Right lobe of liver (tissue), 6 donors: ENCODE measurements around the gene USP11. TPM values are rescaled to one million over a fixed set of nuclear protein-coding genes. Genes with fewer than 3 reads are reported as not detected.

Experiments
- ATAC-seq, 4 donors: fragments of 200-7000 bp; cut with Tn5 transposase; one replicate each; pipeline ENCODE4 v1.9.1; 2020; ENCODE audit warnings: mild to moderate bottlenecking in 4 of 4, moderate library complexity in 4 of 4
- DNase-seq, 3 donors: peaks; one replicate each; pipeline ENCODE4 v3.0.0-alpha.2; 2020
- H3K27ac ChIP-seq, 3 donors: fragments of 200-600 bp; one replicate each; pipeline ENCODE4 v1.8.0; 2022
- H3K27me3 ChIP-seq, 2 donors: fragments of 200-600 bp; one replicate each; pipeline ENCODE4 v1.8.0; 2022
- H3K36me3 ChIP-seq, 4 donors: fragments of 200-600 bp; sonication (generic) in 1 of 4; one replicate each; pipeline versions ENCODE4 v1.5.1 to v1.8.0; 2017 to 2022; ENCODE audit warnings: control low read depth in 1 of 4
- H3K4me1 ChIP-seq, 4 donors: fragments of 200-600 bp; sonication (generic) in 1 of 4; one replicate each; pipeline versions ENCODE4 v1.5.1 to v1.8.0; 2017 to 2022; ENCODE audit warnings: control low read depth in 1 of 4
- H3K4me3 ChIP-seq, 3 donors: fragments of 200-600 bp; one replicate each; pipeline ENCODE4 v1.8.0; 2022
- H3K9me3 ChIP-seq, 4 donors: fragments of 200-600 bp; sonication (generic) in 1 of 4; one replicate each; pipeline versions ENCODE4 v1.5.1 to v1.8.0; 2017 to 2022; ENCODE audit warnings: control low read depth in 1 of 4
- POLR2A ChIP-seq: fragments of 450-650 bp; IDR thresholded peaks from one replicate; pipeline ENCODE4 v1.6.1; 2017; ENCODE audit warnings: antibody characterized with exemption, mild to moderate bottlenecking
- WGBS: methylation state at CpG from one replicate; pipeline ENCODE4 v1.1.6; 2018; ENCODE audit warnings: low coverage, low lambda C conversion rate; ENCODE audit not compliant: insufficient coverage; ENCODE audit errors: missing lambda C conversion rate; 5-methylcytosine and 5-hydroxymethylcytosine counted together
- intact Hi-C, 2 donors: fragments of 100-400 bp; cut with DNase I; formaldehyde crosslinking; loops; one replicate each; pipeline versions ENCODE4 v1.11.2 to v1.14.1; 2022
- total RNA-seq, 6 experiments: library from RNA; depleted of rRNA in 2 of 6; stranded (reverse); fragments of >200 nt in 2 of 6; fragmentation: NEBNext Ultra II Directional in 3 of 6; extraction: Animal tissue kit (Norgen Biotek cat#: 25700) in 3 of 6; gene quantifications; one replicate each; pipeline versions ENCODE4 v1.1.0 to v1.2.4, GENCODE V29; 2016 to 2023
- TF ChIP-seq, protein P1 (sequence below), 4 donors: fragments of 200-600 bp in 3 of 4; fragments of 450-650 bp in 1 of 4; IDR thresholded peaks; one replicate each; pipeline versions ENCODE4 v1.5.1 to v1.8.0; 2016 to 2022; ENCODE audit warnings: antibody characterized with exemption in 4 of 4, mild to moderate bottlenecking in 2 of 4
- donor health status: DM: no; HTN: yes; CAD: no.
- donor health status: DM: no; HTN: no; CAD: no.
- donor health status: DM: no; HTN: no; CAD: no.
- donor health status: DM: no; HTN: yes; CAD: no.
- donor health status: DM: no; HTN: yes; CAD: no.

The USP11 gene
- total RNA-seq, 6 experiments from 2014 or later: 7.1 to 14.7 (median 11.4) TPM

DNA sequence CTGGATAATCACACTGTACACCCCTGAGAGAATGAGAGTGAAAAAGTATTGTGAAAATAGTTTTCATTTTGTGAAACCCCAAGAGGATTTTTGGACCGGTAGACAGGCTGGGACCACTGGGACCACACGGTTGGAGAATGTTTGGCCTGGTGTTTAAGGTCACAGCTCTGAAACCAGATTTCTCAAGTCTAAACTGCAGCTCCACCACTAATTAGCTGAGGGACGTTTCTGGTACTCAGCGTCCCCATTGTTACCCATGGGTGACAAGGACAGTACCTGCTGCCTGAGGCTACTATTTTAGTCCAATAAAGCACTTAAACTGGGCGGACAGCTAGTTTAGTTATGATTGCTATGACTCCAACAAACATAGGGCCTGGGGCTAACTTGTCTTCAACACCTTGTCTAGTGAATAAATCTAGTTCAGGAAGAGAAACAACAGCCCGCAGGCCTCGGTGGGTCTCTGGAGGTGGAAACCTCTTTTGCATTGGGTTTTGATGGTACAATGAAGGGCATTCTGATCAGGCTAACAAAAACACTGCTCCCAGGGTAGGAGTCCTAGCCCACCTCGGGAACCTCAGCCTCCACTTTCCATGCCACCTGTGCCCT, 509 bp upstream of the USP11 start:
- Histone ChIP-seq H3K27ac (peak overlapping the region; percentile 77 to 97 (median 92)), H3K27me3 (no peaks in the 10 kb centered on the region), H3K36me3 (peaks cover 0 to 8% (median under 1%) of the 10 kb centered on the region in 4 donors), H3K9me3 (no peaks in the 10 kb centered on the region), H3K4me3 (peak overlapping the region; percentile 33 to 60 (median 48)), H3K4me1 (no peaks in the 10 kb centered on the region)
- TF ChIP-seq, protein P1, sequence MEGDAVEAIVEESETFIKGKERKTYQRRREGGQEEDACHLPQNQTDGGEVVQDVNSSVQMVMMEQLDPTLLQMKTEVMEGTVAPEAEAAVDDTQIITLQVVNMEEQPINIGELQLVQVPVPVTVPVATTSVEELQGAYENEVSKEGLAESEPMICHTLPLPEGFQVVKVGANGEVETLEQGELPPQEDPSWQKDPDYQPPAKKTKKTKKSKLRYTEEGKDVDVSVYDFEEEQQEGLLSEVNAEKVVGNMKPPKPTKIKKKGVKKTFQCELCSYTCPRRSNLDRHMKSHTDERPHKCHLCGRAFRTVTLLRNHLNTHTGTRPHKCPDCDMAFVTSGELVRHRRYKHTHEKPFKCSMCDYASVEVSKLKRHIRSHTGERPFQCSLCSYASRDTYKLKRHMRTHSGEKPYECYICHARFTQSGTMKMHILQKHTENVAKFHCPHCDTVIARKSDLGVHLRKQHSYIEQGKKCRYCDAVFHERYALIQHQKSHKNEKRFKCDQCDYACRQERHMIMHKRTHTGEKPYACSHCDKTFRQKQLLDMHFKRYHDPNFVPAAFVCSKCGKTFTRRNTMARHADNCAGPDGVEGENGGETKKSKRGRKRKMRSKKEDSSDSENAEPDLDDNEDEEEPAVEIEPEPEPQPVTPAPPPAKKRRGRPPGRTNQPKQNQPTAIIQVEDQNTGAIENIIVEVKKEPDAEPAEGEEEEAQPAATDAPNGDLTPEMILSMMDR (IDR thresholded peaks at IDR 0.05): no peak
- no peak for TF ChIP-seq POLR2A
- ATAC-seq (no peak), DNase-seq (peak in 1 of 3 donors; percentile 14)
- WGBS: 72% methylated on average over 5 of the region's 8 CpGs
- intact Hi-C loops: no loop called here

DNA sequence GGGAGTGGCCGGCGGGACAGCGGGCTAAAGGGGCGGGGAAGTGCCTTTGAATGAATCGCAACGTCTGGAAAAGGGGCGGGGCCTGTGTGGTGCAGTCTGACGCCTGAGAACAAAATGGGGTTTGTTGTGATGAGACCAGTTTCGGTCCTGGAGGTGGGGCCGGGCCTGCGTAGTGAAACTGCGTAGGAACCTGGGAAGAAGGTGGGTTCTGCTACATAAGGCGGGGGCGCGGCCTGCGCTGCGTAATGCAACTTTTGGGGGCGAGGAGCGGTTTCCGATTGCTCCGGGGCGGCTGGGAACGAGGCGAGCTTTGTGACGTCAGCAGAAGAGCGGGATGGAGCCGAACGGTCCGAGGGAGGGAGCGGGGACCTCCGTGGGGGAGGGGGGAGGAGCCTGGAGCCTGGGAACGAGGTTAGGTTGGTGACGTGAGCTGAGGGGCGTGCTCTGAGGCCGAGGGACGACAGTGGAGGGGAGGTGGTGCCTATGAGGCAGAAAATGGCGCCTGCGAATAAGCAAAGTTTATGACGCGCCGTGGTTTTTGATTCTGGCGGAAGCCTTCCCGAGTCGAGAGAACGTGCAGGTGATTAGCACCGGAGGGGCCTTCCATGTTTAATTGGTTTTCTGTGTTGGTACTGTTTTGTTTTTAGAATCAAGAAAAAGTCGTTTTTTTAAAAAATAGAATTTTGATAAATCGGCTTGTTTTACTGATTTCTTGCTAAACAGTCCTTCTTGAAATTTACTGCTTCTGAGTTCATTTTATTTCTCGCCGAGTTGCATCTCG, 714 bp downstream of the USP11 start:
- WGBS: 28% methylated on average over 29 of the region's 51 CpGs
- Histone ChIP-seq H3K4me1 (no peaks in the 10 kb centered on the region), H3K27me3 (no peaks in the 10 kb centered on the region), H3K36me3 (peaks cover 0 to 4% (median 0%) of the 10 kb centered on the region in 4 donors), H3K27ac (peak overlapping the region; percentile 77 to 97 (median 92)), H3K9me3 (no peaks in the 10 kb centered on the region), H3K4me3 (peak overlapping the region; percentile 33 to 60 (median 48))
- peak; percentile 56 for TF ChIP-seq POLR2A
- TF ChIP-seq, protein P1 (IDR thresholded peaks at IDR 0.05): no peak
- peak; percentile 89 to 96 (median 94) for ATAC-seq
- intact Hi-C loops: no loop called here
- peak; percentile 93 to 95 (median 94) for DNase-seq

DNA sequence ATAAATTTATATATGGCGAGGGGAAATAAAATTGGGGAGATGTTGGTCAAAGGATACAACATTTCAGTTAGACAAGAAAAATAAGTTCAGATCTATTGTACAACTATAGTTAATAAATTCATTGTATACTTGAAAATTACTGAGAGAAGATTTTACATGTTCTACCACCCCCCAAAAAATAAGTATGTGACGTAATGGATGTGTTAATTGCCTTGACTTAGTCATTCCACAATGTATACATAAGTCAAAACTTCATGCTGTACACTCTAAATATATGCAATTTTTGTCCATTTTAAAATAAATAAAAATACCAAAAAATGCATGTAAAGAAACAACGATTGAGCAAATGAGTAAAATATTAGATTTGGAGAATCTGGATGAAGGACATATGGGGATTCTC, 1.8 kb downstream of the USP11 start:
- Histone ChIP-seq H3K27me3 (no peaks in the 10 kb centered on the region), H3K4me3 (peak overlapping the region in 2 of 3 donors; percentile 48 to 60), H3K4me1 (no peaks in the 10 kb centered on the region), H3K36me3 (no peaks in the 10 kb centered on the region), H3K9me3 (no peaks in the 10 kb centered on the region), H3K27ac (peak overlapping the region in 2 of 3 donors; percentile 92 to 97)
- DNase-seq (no peak), ATAC-seq (no peak)
- intact Hi-C loops: no loop called here
- TF ChIP-seq POLR2A: no peak
- TF ChIP-seq, protein P1 (IDR thresholded peaks at IDR 0.05): no peak
- 52% methylated on average over 3 of the region's 3 CpGs for WGBS

DNA sequence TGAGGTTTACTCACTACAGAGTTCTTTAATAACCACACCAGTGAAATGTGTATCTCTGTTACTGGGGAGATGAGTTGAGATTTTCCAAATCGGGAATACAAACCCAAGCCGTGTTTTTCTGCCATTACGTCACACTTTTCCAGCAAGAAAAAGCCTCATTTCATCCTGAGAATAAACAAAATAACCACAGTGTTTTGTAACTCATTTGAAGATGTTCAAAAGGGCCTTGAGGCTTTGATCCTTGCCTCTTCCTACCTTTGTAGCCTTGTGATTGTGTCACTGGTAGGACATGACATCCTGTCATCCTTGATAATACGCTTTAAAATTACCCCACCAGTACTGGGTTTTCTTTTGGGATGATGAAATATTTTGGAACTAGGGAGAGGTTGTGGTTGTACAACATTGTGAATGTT, 2.9 kb downstream of the USP11 start:
- intact Hi-C loops: no loop called here
- Histone ChIP-seq H3K4me3 (no peak overlapping the region), H3K27ac (no peak overlapping the region), H3K27me3 (no peaks in the 10 kb centered on the region), H3K4me1 (no peaks in the 10 kb centered on the region), H3K36me3 (no peaks in the 10 kb centered on the region), H3K9me3 (no peaks in the 10 kb centered on the region)
- no peak for DNase-seq
- 71% methylated on average over 4 of the region's 4 CpGs for WGBS
- TF ChIP-seq, protein P1 (IDR thresholded peaks at IDR 0.05): no peak
- no peak for TF ChIP-seq POLR2A
- no peak for ATAC-seq
